RWPE2 (cell line): ENCODE data around the gene DNAJC30.

Experiments used
- ATAC-seq: fragments of 200-7000 bp; cut with Tn5 transposase; 3 replicates; pipeline ENCODE4 v1.9.1; 2021; ENCODE audit warnings: low read depth
- DNase-seq: peaks from one replicate; pipeline ENCODE4 v3.0.0-alpha.2; 2020; ENCODE audit warnings: low spot score
- H3K27ac ChIP-seq: fragments of 450-650 bp; 2 replicates; pipeline ENCODE4 v1.5.1; 2017; ENCODE audit warnings: mild to moderate bottlenecking; ENCODE audit not compliant: poor library complexity, severe bottlenecking
- H3K27me3 ChIP-seq: fragments of 250-450 bp; sonication (Bioruptor Pico); 2 replicates; pipeline ENCODE4 v1.5.1; 2021; ENCODE audit warnings: mild to moderate bottlenecking, moderate library complexity; ENCODE audit not compliant: insufficient read depth, poor library complexity, severe bottlenecking
- H3K36me3 ChIP-seq: fragments of 250-450 bp; sonication (Bioruptor Pico); 2 replicates; pipeline ENCODE4 v1.5.1; 2020; ENCODE audit warnings: low read depth, mild to moderate bottlenecking, moderate library complexity
- H3K4me1 ChIP-seq: fragments of 250-450 bp; sonication (Bioruptor Pico); 2 replicates; pipeline ENCODE4 v1.5.1; 2021; ENCODE audit warnings: mild to moderate bottlenecking, moderate library complexity; ENCODE audit not compliant: insufficient read depth, poor library complexity, severe bottlenecking
- H3K4me3 ChIP-seq: fragments of 250-450 bp; sonication (Bioruptor Pico); 2 replicates; pipeline ENCODE4 v1.5.1; 2021; ENCODE audit warnings: mild to moderate bottlenecking, moderate library complexity; ENCODE audit not compliant: severe bottlenecking
- H3K9me3 ChIP-seq: fragments of 250-450 bp; sonication (Bioruptor Pico); 2 replicates; pipeline ENCODE4 v1.5.1; 2021; ENCODE audit warnings: mild to moderate bottlenecking, moderate library complexity; ENCODE audit not compliant: severe bottlenecking
- CTCF ChIP-seq: fragments of 450-650 bp; IDR thresholded peaks from one replicate; pipeline ENCODE4 v1.5.1; 2017; ENCODE audit warnings: mild to moderate bottlenecking, moderate library complexity; ENCODE audit not compliant: poor library complexity, severe bottlenecking

Gene DNAJC30

GRCh38 chr7:73650524-73650923 lies 32.7 kb downstream of the DNAJC30 start:
- TF ChIP-seq CTCF = no peak
- Histone ChIP-seq H3K27me3 (no peaks in the 10 kb centered on the region), H3K4me3 (no peak overlapping the region), H3K9me3 (no peaks in the 10 kb centered on the region), H3K36me3 (no peaks in the 10 kb centered on the region), H3K4me1 (peaks cover 8% of the 10 kb centered on the region), H3K27ac (no peak overlapping the region)
- ATAC-seq = no peak
- no peak for DNase-seq

GRCh38 chr7:73649576-73649975 lies 33.7 kb downstream of the DNAJC30 start:
- no peaks in the 10 kb centered on the region for H3K36me3 ChIP-seq
- H3K4me1 ChIP-seq = peaks cover 8% of the 10 kb centered on the region
- no peaks in the 10 kb centered on the region for H3K27me3 ChIP-seq
- no peak overlapping the region for H3K4me3 ChIP-seq
- H3K27ac ChIP-seq = no peak overlapping the region
- H3K9me3 ChIP-seq = no peaks in the 10 kb centered on the region
- no peak for ATAC-seq
- DNase-seq = no peak
- TF ChIP-seq CTCF = no peak

GRCh38 chr7:73648593-73649332 lies 34.5 kb downstream of the DNAJC30 start:
- DNase-seq (no peak), ATAC-seq (no peak)
- H3K36me3 ChIP-seq = no peaks in the 10 kb centered on the region
- H3K4me3 ChIP-seq = no peak overlapping the region
- H3K9me3 ChIP-seq = no peaks in the 10 kb centered on the region
- TF ChIP-seq CTCF = no peak
- H3K27me3 ChIP-seq = no peaks in the 10 kb centered on the region
- peaks cover 8% of the 10 kb centered on the region for H3K4me1 ChIP-seq
- H3K27ac ChIP-seq = no peak overlapping the region

GRCh38 chr7:73647725-73648592 lies 35.3 kb downstream of the DNAJC30 start:
- no peaks in the 10 kb centered on the region for H3K27me3 ChIP-seq
- ATAC-seq = peak; percentile 66
- H3K27ac ChIP-seq = no peak overlapping the region

More at GRCh38 chr7:73647725-73648592, 35.3 kb downstream of the DNAJC30 start:
- peak overlapping the region; percentile 30 for H3K4me3 ChIP-seq
- no peaks in the 10 kb centered on the region for H3K9me3 ChIP-seq
- H3K4me1 ChIP-seq = peaks cover 8% of the 10 kb centered on the region
- peak; percentile 45 for TF ChIP-seq CTCF
- no peak for DNase-seq
- no peaks in the 10 kb centered on the region for H3K36me3 ChIP-seq
